NCI-H2107 (cell line): ENCODE data around the gene ADAMTS15.

Experiments
- DNase-seq: peaks from one replicate; lab custom pipeline; 2025; lab: John Stamatoyannopoulos, UW

ADAMTS15 gene

GRCh38 chr11:130480711-130481140 lies 32.3 kb downstream of the ADAMTS15 start:
- DNase-seq = no peak

GRCh38 chr11:130483124-130483523 lies 34.7 kb downstream of the ADAMTS15 start:
- DNase-seq = no peak

GRCh38 chr11:130485983-130486382 lies 37.5 kb downstream of the ADAMTS15 start:
- DNase-seq = no peak

GRCh38 chr11:130486391-130486836 lies 38.0 kb downstream of the ADAMTS15 start:
- DNase-seq = no peak

GRCh38 chr11:130486987-130487923 lies 38.8 kb downstream of the ADAMTS15 start:
- no peak for DNase-seq

GRCh38 chr11:130487924-130488815 lies 39.7 kb downstream of the ADAMTS15 start:
- DNase-seq = no peak

GRCh38 chr11:130488848-130489584 lies 40.6 kb downstream of the ADAMTS15 start:
- no peak for DNase-seq

- DNase-seq = no peak
Measured at GRCh38 chr11:130489716-130490115, 41.3 kb downstream of the ADAMTS15 start.

GRCh38 chr11:130490682-130491449 lies 42.4 kb downstream of the ADAMTS15 start:
- no peak for DNase-seq

GRCh38 chr11:130498181-130498580 lies 49.7 kb downstream of the ADAMTS15 start:
- no peak for DNase-seq

GRCh38 chr11:130499828-130500227 lies 51.4 kb downstream of the ADAMTS15 start:
- DNase-seq = no peak

- no peak for DNase-seq
Measured at GRCh38 chr11:130504317-130504716, 55.9 kb downstream of the ADAMTS15 start.

- DNase-seq = no peak
Measured at GRCh38 chr11:130508913-130509312, 60.5 kb downstream of the ADAMTS15 start.

GRCh38 chr11:130509942-130510341 lies 61.5 kb downstream of the ADAMTS15 start:
- DNase-seq = no peak

GRCh38 chr11:130510407-130511006 lies 62.1 kb downstream of the ADAMTS15 start:
- no peak for DNase-seq

- DNase-seq = no peak
Measured at GRCh38 chr11:130511765-130512164, 63.3 kb downstream of the ADAMTS15 start.

- DNase-seq = no peak
Measured at GRCh38 chr11:130512662-130513061, 64.2 kb downstream of the ADAMTS15 start.

- DNase-seq = no peak
Measured at GRCh38 chr11:130513132-130513531, 64.7 kb downstream of the ADAMTS15 start.

- no peak for DNase-seq
Measured at GRCh38 chr11:130514316-130514715, 65.9 kb downstream of the ADAMTS15 start.

GRCh38 chr11:130514851-130515250 lies 66.4 kb downstream of the ADAMTS15 start:
- no peak for DNase-seq
